Stimulated activated naive CD8-positive, alpha-beta T cell treated with anti-CD3 and anti-CD28 coated beads, Interleukin-15, Interleukin-2, amounts not matched to agents 100 U/mL and 50 U/mL, for 24 hours (primary cell): ENCODE data around the gene CHIT1.
"Not testable (repeated sequence)": the region's sequence is repeated elsewhere in the genome, so short reads cannot be mapped to it uniquely, and the experiment has no call there.

Experiments
- ATAC-seq: fragments of 150-1000 bp; cut with Tn5 transposase; one replicate; pipeline ENCODE4 v1.10.0; 2021
- DNase-seq: peaks from one replicate; pipeline ENCODE4 v3.0.0; 2021

CHIT1 gene

DNA sequence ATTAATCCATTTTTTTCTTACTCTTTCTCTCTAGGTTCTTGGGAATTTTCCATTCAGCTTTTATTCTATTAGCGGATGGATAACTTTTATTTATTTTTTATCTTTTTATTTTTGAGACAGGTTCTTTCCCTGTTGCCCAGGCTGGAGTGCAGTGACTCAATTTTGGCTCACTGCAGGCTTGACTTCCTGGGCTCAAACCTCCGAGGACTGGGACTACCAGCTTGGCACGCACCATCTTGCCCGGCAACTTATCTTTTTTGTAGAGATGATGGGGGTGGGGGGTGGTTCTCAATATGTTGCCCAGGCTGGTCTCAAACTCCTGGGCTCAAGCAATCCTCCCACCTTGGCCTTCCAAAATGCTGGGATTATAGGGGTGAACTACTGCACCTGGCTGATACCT, 36.1 kb upstream of the CHIT1 start:
- no peak for DNase-seq
- no peak for ATAC-seq

DNA sequence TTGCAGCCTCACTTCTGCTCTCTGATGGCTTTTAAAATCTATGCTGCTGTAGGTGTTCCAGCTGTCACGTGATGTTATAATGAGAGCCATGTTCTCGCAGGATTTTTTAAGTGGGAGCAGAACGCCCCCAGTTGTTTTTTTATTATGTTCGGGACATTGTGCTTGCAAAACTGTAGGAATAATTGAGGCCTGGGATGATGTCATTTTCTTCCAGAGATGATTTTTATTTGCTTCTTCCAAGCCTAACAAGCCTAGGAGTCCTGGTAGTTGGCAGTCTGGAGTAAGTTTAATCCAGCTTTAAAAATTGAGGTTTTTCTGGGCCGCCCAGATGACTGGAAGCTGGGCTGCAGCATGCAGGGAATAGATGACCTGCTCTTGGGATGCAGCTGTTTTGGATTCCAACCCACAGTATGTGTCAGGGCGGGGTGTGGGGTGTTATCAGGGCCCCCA, 34.6 kb upstream of the CHIT1 start:
- no peak for ATAC-seq

DNA sequence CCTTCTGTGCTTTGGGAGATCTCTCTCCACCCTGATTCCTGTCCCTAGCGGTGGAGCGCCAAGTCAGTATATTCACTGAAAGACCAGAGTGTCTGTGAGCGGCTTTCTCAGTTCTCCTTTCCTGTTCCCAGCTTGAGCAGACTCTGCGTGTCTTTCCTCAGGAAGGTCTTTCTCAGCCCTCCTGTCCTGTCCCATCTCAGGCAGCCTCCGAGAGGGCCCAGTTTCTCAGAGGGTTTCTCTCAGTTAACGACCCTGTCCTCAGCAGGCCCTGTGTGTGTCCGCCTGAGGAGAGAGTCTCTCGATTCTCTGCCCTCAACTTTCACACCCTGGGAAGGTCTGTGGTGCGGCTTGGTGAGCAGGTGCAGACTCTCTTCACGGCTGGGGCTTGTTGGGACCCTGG, 34.0 kb upstream of the CHIT1 start:
- ATAC-seq (no peak), DNase-seq (no peak)

More for the DNA sequence above, 34.6 kb upstream of the CHIT1 start:
- DNase-seq = no peak

DNA sequence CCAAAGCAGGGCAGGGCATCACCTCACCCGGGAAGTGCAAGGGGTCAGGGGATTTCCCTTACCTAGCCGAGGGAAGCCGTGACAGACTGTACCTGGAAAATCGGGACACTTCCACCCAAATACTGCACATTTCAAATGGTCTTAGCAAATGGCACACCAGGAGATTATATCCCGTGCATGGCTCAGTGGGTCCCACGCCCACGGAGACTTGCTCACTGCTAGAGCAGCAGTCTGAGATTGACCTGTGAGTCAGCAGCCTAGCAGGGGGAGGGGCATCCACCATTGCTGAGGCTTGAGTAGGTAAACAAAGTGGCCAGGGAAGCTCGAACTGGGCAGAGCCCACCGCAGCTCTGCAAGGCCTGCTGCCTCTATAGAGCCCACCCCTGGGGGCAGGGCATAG, 27.2 kb upstream of the CHIT1 start:
- peak; percentile 42 for DNase-seq

DNA sequence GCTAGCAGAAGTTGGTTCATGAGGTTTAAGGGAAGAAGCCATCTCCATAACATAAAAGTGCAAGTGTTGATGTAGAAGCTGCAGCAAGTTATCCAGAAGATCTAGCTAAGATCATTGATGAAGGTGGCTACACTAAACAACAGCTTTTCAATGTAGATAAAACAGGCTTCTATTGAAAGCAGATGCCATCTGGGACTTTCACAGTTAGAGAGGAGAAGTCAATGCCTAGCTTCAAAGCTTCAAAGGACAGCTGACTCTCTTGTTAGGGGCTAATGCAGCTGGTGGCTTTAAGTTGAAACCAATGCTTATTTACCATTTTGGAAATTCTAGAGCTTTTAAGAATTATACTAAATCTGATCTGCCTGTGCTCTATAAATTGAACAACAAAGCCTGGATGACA, 25.3 kb upstream of the CHIT1 start:
- not testable (repeated sequence) for DNase-seq, ATAC-seq

More for the DNA sequence above, 27.2 kb upstream of the CHIT1 start:
- not testable (repeated sequence) for ATAC-seq

DNA sequence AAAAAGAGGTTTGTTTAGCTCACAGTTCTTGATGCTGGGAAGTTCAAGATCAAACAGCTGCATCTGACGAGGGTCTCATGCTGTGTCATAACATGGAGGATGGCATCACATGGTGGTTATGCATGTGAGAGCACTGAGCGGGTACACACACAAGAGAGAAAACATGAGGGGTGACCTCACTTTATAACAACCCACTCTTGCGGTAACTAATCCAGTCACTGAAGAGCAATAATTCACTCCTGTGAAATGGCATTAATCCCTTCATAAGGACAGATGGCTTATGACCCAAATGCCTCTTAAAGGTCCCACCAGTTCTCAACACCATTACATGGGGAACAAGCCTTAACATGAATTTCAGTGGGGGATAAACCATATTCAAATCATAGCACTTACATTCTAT, 23.2 kb upstream of the CHIT1 start:
- ATAC-seq (no peak), DNase-seq (no peak)

DNA sequence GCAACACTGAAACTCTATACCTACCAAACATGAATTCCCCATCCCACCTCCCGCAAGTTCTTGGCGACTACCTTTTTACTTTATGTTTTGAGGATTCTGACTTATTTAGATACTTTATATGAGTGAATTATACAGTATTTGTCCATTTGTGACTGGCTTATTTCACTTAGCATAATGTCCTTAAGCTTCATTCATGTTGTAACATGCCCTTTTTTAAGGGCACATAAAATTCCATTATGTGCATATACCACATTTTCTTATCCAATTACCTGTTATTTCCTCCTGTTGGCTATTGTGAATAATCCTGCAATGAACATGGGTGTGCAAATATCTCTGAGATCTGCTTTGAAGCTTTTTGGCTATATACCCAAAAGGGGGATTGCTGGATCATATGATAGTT, 22.0 kb upstream of the CHIT1 start:
- no peak for DNase-seq
- ATAC-seq = no peak

DNA sequence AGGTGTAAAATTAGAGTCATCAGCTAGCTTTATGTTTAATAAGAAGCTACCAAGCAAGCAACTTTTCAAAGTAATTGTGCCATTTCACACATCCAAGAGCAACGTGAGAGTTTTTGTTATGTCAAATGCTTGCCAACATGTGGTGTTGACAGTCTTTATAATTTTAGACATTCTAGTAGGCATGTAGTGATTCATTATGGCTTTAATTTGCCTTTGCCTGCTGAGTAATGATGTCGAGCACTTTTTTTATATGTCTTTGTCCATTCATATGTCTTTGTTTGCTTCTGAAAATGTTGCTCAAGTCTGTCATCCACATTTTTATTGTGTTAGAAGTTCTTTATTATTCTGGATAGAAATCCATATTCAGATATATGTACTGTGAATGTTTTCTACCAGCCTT, 21.4 kb upstream of the CHIT1 start:
- no peak for DNase-seq
- ATAC-seq = no peak

DNA sequence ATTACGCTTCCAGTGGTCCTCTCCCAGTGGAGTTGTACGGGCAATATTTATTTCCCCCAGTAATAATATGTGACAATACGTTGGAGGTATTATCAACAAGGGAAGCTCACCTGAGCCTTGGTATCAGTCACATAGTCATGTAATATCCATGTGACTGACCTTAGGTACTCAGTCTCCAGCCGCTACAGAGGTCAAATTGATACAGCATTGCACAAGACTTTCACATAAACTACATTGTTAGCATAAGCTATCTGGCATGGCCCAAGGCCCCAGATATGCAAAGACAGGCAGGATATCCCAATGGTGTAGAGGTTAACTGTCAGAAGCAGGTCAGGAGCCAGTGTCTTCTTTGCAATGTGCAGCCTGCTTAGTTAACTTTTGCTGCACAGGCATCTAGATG, 15.3 kb upstream of the CHIT1 start:
- no peak for ATAC-seq
- DNase-seq = no peak

DNA sequence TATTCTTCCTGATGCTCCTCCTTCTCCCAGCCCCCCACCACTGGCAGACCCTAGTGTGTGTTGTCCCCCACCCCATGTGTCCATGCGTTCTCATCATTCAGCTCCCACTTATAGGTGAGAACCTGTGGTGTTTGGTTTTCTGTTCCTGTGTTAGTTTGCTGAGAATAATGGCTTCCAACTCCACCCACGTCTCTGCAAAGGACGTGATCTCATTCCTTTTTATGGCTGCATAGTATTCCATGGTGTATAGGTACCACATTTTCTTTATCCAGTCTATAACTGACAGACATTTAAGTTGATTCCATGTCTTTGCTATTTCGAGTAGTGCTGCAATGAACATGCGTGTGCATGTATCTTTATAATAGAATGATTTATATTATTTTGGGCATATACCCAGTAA, 12.2 kb upstream of the CHIT1 start:
- not testable (repeated sequence) for DNase-seq, ATAC-seq

DNA sequence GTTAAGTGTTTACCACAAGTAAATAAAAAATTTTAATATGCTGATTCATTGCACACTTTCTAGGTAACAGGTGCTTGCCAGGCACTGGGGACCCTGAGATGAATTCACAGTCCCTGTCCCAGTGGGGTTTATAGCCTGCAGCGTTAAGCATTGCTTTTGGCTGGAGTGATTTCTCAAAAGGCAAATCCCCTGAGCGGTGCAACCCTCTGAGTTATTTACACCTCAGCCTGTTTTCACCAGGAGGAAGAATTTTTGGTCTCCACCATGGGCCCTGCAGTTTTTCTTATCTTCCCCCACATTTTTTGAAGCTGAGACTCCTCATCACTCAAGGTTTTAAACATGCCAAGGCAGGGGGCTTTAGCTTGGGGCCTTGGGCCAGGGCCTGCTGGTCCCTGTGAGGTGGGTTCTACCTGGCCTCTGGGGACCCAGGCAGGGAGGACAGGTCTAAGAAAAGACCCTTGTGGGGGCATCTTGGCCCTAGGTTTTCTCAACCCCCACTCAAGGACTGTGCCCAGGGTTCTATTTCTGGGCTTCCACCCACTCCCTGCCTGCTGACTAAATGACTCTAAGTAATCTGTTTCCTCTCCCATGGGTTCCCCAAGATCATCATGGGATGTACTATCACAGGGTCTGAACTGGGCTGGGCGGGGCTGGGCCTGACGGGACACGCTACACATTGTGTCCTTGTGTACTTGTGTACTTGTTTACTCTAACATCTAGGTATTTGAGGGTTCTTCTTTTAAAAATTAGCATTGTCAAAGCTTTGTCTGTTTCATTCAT, 10.2 kb upstream of the CHIT1 start:
- no peak for ATAC-seq
- DNase-seq = no peak

DNA sequence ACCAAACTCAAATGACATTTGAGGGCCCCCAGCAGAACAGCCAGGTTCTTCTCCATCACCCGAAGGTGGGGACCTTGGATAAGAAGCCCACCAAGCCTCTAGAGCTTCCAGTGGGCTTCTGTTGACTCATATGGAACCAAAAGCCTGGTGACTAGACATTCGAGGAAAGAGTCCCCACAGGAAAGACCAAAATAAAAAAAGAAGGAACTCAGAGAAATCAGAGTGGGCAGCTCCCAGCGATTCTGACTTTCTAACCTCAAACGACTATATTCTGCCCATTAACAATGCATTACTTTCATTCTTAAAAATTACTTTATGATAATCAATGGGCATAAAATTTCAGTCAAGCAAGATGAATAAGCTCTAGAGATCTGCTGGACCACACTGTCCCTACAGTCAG, 9.6 kb upstream of the CHIT1 start:
- no peak for ATAC-seq
- DNase-seq = no peak

DNA sequence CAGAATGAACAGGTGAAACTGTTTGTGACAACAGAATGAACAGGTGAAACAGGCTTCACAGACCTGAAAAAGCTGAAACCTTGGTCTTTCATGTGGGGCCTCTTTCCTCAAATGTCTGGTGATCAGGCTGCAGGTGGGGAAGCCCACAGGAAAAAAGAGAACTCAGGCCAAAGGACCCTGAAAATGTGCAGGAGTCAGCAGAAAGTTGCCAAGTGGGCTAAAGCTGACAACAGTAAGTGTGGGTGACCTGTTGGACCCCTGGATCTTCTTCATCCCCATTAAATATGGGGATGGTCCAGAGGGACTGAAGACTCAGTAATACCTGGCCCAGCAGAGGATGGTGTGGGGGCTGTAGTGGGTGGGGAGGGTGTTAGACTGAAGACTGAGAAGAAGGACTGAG, 9.1 kb upstream of the CHIT1 start:
- ATAC-seq (no peak), DNase-seq (no peak)

DNA sequence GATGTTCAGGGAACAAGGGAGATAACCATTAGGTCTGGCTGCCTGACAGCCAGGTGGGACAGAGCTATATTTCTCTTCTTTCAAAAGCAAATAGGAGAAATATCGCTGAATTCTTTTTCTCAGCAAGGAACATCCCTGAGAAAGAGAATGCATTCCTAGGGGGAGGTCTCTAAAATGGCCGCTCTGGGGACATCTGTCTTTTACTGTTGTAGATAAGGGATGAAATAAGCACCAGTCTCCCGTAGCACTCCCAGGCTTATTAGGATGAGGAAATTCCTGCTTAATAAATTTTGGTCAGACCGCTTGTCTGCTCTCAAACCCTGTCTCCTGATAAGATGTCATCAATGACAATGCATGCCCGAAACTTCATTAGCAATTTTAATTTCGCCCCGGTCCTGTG, 5.4 kb upstream of the CHIT1 start:
- not testable (repeated sequence) for ATAC-seq, DNase-seq

DNA sequence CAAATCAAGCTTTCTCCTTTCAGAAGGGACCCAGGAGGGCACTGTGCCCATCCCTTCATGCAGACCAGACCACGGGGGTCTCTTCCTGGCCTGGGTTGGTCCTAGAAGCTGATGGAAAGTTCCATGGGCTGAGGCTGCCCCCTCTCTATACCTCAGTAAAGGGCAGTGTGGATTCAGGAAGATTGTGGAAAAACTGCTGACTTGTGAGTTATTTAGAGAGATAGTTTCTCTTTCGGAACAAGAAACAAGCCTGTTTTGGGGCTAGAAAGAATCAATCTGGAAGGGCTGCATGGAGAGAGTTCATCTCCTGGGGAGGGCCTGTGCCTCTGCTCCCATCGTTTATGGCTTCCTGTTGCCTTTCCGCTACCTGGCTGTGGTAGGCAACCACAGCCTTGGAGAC, 803 bp downstream of the CHIT1 start:
- ATAC-seq (no peak), DNase-seq (no peak)

DNA sequence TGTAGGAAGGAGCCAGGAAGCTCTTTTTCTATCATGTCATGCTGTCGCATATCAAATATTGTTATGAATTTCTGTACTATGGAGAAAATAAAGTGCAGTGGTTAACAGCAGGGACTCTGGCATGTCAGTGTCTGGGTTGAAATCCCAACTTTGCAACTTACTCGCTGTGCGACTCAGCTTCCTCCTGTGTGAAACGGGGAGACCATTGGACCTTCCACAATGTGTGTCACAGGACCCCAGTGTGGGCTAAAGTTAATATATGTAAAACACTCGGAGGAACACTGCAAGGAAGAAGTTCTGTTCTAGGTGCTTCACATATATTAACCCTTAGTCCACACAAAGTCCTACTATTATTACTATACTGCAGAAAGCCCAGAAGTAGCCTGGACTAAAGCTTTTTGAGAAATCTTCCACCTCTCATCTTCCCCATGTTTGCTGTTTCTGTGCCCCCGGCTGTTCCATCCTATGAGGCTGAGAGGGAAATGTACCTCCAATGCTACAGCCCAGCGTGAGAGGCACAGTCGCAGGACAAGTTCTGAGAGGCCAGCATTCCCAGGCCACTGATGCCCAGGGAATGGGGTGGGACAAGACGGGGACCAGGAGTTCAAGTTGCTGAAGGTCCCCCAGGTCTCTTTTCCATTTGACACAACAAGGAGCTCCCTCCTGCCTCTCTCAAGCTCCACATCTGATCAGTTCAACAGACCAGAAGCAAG, 1.9 kb downstream of the CHIT1 start:
- DNase-seq (no peak), ATAC-seq (no peak)

DNA sequence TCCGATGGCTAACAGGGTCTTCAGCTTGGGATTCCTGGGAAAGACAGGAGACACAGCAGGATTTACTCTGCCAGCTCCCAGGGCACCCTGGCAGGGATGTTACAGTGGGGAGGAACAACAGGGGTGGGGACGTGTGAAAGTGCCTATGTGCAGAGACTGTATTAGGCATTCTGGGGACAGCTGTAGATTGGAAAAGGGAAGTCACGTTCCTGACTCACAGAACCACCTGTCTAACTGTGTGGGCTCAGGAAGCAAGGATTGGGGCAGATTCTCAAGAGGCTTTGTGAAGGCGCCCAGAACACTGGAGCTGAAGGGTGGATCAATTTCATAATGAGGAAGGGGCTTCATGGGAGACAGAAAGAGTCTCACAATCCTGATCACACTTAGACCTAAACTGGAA, 4.4 kb downstream of the CHIT1 start:
- no peak for ATAC-seq

DNA sequence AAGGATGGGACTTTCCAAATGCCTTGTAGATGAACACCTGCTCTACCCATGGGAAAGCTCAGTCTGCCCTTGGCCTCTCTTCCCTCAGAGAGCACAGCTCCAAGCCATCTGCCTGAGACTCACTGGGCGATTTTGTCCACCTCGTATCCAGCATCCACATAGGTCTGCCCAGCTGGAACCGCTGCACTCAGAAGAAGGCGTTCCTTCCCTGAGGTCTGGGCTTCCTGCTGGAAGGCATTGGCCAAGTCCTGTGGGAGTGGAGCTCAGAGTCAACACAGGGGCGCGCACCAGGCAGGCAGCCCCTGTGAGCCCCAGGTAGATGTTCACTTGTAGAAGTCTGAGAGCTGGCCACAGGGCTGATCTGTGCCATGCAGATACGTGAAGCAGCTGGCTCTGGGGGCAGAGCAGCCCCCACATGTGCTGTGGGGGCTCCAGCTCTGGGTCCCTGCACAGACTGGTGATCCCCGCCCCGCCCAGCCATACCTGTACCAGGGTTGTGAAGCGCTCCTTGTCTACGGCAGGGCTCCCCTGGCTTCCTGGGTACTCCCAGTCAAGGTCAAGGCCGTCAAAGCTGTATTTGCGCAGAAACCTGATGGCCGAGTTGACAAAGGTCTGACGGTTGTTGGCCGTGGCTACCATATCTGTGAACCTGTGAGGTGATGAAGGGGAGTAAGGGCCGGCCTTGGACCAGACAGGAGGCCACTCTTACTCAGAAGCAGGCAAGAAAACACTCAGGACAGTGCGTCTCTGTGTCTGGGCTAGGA, 6.3 kb downstream of the CHIT1 start:
- DNase-seq (no peak), ATAC-seq (no peak)

More for the DNA sequence above, 4.4 kb downstream of the CHIT1 start:
- DNase-seq = no peak

DNA sequence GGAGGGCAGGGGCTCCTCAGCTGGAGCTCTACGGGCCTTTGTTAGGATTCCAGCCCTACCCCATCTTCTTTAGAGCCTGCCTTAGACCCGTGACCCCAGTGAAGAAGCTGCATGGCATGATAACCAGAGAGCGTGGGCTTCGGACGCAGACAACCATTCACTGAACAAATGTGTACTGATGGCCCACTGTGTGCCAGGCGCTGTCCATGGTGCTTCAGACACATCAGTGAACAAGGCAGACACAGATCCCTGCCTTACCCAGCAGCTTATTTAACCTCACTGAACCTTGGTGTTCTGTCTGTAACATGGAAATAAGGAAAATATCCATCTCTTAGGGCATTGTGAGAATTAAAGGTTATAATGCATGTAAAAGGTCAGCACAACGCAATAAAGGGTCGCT, 9.5 kb downstream of the CHIT1 start:
- no peak for DNase-seq
- ATAC-seq = no peak

DNA sequence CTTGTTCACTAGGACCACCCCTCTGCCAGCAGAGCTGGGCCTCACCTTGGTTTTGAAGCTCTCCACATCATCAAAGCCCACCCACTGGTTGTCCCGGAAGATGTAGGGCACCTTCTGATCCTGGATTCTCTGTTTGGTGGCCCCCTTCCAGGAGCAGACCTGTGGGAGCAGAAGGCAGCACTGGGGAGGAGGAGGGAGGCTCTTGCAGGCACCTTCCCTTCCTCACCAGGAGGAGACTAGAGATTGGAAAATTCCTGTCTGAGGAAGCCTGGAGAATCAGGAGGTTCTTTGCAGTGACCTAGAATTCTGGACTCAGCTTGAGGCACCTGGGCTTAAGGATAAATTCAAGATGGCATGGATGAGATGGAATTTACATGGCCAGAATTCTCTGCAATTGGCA, 10.3 kb downstream of the CHIT1 start:
- ATAC-seq (no peak), DNase-seq (no peak)

DNA sequence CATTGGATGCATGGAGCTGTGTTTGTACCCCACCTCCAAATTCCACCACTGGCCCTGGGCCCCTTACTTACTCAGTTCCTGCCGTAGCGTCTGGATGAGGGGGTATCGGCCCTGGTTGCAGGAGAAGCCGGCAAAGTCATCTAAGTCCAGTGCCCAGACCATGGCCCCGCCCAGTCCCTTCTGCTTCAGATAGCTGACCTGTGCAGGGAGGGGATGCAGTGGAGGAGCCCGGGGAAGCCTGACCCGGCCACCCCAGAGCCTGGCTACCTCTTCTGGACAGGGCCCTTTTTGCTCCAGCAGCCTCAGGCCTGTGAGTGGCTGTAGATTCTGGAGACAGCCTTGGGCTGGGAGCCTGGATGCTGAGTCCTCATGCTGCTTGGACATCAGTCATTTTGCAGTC, 11.8 kb downstream of the CHIT1 start:
- ATAC-seq (no peak), DNase-seq (no peak)

DNA sequence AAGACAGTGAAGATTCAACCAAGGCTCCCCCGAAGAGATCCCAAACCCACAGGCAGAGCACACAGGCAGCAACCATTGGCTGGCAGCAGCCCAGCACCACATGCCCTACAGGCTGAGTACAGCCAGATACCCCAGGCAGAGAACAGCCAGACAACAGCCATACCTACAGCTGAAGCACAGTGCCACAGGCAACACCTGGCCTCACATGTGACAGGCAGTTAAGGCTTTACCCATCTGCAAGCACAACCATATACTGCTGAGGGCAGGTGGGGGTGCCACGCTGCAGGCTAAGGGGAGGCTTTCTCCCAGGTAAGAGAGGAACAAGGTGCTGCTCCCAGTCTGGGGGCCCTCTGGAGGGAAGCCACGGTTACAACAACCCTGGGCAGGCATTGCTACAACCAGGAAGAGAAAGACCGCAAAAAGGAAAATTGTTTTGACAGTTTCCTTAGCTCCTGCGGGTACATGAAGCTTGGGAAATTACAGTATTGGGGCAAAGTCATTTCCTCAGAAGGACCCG, 12.3 kb downstream of the CHIT1 start:
- ATAC-seq = no peak
- DNase-seq = no peak
